ENCODE results near the gene SELENOO. TPM values are rescaled to one million over a fixed set of nuclear protein-coding genes. Genes with fewer than 3 reads are reported as not detected.

The SELENOO gene
- total RNA-seq, 1 experiment from 2014 or later: 19.0 TPM

DNA sequence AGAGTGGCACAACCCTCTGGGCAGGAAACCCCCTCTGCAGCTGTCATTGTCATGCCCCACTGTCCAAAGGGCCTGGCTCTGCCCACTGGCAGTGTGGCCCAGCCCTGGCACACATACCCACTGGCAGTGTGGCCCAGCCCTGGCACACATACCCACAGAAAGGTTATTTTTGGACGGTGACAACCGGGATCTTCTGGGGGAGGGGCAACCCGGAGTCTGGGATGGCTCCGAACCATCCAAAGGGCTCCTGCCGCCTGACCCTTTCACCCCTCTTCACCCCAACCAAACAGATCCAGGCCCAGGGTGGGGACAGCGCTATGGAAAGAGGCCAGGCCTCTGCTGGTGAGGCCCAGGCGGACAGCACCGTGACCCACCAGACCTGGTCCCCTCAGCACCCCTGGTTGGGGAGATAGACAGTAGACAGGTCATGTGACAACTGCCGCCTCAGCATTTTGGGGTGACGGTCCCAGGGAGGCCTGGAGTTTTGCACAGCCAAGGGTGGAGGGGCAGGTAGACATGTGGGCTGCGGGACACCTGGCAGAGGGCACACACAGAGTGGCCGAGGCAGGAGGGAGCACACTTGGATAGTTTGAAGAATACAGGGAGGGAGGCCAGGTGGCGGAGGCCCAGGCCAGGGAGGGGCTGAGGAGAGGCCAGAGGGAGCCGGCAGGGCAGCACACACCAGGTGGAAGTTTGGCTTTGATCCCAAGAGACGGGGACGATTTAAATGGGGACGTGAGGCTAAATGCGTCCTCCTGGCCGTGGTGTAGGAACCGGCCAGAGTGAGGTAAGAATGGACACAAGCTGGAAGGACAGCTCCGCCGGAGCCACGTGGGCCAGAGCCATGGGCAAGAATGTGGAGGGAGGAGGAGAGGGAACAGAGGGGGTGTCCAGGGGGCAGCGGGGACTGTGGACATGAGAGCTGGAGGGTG, 57.8 kb downstream of the SELENOO start:
- no peak overlapping the region for H4K5ac ChIP-seq (ENCODE audit: insufficient read length, low read depth, low read length)
- H3K4me1 Mint-ChIP-seq: peaks cover 8 to 12% of the 10 kb centered on the region in 2 experiments
- no peak overlapping the region for H4K8ac ChIP-seq (replicated peaks; ENCODE audit: insufficient read length, low read depth, low read length)
- H3K27me3 ChIP-seq (ENCODE audit: insufficient read depth, low read length): no peaks in the 10 kb centered on the region
- H3K4me2 ChIP-seq (ENCODE audit: insufficient read depth, insufficient read length, low read length): no peak overlapping the region
- H2BK120ac ChIP-seq (ENCODE audit: low read depth, low read length, poor library complexity, severe bottlenecking): no peak overlapping the region
- no peak overlapping the region for H3K27ac Mint-ChIP-seq
- H3K56ac ChIP-seq (ENCODE audit: insufficient read length, low read depth, low read length): no peak overlapping the region
- no CpG with 5 or more reads among the region's 24 CpGs for WGBS (ENCODE audit: extremely low coverage, insufficient read length, low lambda C conversion rate)
- no peak overlapping the region for H3K18ac ChIP-seq (ENCODE audit: insufficient read length, low read depth, low read length)
- no peak overlapping the region for H2AK5ac ChIP-seq (ENCODE audit: insufficient read length, low read length)
- DNase-seq: no peak
- no peak overlapping the region for H2AFZ ChIP-seq (ENCODE audit: low read length)
- H3K27ac ChIP-seq (ENCODE audit: insufficient read length, low read depth, low read length): no peak overlapping the region
- H3K9ac ChIP-seq (ENCODE audit: extremely low read depth, insufficient read length, low read length): no peak overlapping the region
- no peaks in the 10 kb centered on the region for H3K79me1 ChIP-seq (ENCODE audit: insufficient read depth, low read depth, low read length, poor library complexity, severe bottlenecking)
- no peak overlapping the region; a peak in 1 of 5 replicates for H3K4me3 Mint-ChIP-seq
- H3K27me3 Mint-ChIP-seq (ENCODE audit: low read depth): peaks cover 29% of the 10 kb centered on the region
- H3K36me3 Mint-ChIP-seq (ENCODE audit: insufficient read depth in 1 of 3, low read depth in 3 of 3): peaks cover 0 to 3% (median 0%) of the 10 kb centered on the region in 3 experiments; a peak in 2 of 7 replicates
- no peak overlapping the region for H2BK12ac ChIP-seq (ENCODE audit: insufficient read length, low read depth, low read length)
- no peaks in the 10 kb centered on the region for H3K4me1 ChIP-seq (ENCODE audit: insufficient read depth, low read length)
- no peaks in the 10 kb centered on the region; a peak in 1 of 5 replicates for H3K9me3 Mint-ChIP-seq
- H2BK5ac ChIP-seq (ENCODE audit: insufficient read length, low read length): no peak overlapping the region
- H4K20me1 ChIP-seq (ENCODE audit: control insufficient read depth, insufficient read depth, insufficient read length): no peaks in the 10 kb centered on the region
- H2BK20ac ChIP-seq (ENCODE audit: low read depth, low read length, poor library complexity, severe bottlenecking): no peak overlapping the region
- no peak overlapping the region for H4K91ac ChIP-seq (ENCODE audit: insufficient read length, low read depth, low read length)
- no peaks in the 10 kb centered on the region for H3K79me2 ChIP-seq (ENCODE audit: insufficient read depth, low read length)
- no peak overlapping the region for H3K4ac ChIP-seq (ENCODE audit: low read depth, low read length)
- H3K9me3 ChIP-seq (ENCODE audit: control insufficient read depth, low read depth, low read length): no peaks in the 10 kb centered on the region
- TF ChIP-seq, protein P1, sequence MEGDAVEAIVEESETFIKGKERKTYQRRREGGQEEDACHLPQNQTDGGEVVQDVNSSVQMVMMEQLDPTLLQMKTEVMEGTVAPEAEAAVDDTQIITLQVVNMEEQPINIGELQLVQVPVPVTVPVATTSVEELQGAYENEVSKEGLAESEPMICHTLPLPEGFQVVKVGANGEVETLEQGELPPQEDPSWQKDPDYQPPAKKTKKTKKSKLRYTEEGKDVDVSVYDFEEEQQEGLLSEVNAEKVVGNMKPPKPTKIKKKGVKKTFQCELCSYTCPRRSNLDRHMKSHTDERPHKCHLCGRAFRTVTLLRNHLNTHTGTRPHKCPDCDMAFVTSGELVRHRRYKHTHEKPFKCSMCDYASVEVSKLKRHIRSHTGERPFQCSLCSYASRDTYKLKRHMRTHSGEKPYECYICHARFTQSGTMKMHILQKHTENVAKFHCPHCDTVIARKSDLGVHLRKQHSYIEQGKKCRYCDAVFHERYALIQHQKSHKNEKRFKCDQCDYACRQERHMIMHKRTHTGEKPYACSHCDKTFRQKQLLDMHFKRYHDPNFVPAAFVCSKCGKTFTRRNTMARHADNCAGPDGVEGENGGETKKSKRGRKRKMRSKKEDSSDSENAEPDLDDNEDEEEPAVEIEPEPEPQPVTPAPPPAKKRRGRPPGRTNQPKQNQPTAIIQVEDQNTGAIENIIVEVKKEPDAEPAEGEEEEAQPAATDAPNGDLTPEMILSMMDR (conservative IDR thresholded peaks at IDR 0.05): no peak
- H3T11ph ChIP-seq (ENCODE audit: low read length): no peak overlapping the region
- H3K23me2 ChIP-seq (ENCODE audit: insufficient read length, low read depth, low read length, poor library complexity, severe bottlenecking): peaks cover 8% of the 10 kb centered on the region
- H3K14ac ChIP-seq (ENCODE audit: insufficient read depth, low read length): no peak overlapping the region; the same call in 1 of the 2 replicates
- no peak overlapping the region for H2BK15ac ChIP-seq (ENCODE audit: low read depth, low read length)
- no peak overlapping the region for H3K23ac ChIP-seq (ENCODE audit: insufficient read length, low read depth, low read length)

Measured in H9 (cell line).